BJ (cell line): Measurements from ENCODE around the gene CFAP97D2. TPM values are rescaled to one million over a fixed set of nuclear protein-coding genes. Genes with fewer than 3 reads are reported as not detected.
A peak's percentile ranks its signal among the peaks of the same experiment; 100 is the strongest.
"Not testable (repeated sequence)": the region's sequence is repeated elsewhere in the genome, so short reads cannot be mapped to it uniquely, and the experiment has no call there.

Experiments
- CTCF ChIA-PET: fragments of 350-600 bp; formaldehyde crosslinking; extraction: SDS; loops from one replicate; lab custom pipeline; 2021; ENCODE audit warnings: antibody characterized with exemption, inconsistent platforms; lab: Yijun Ruan, JAX
- POLR2A ChIA-PET: fragments of 300-600 bp; sonication (Branson Sonifier 250); formaldehyde crosslinking; extraction: SDS; loops from one replicate; lab custom pipeline; 2021; ENCODE audit warnings: antibody characterized with exemption; lab: Charles Lee
- DNase-seq: peaks from one replicate; pipeline ENCODE4 v3.0.0-alpha.2; 2011; ENCODE audit warnings: low read depth
- H3K27me3 ChIP-seq: 2 replicates; pipeline ENCODE4 v1.6.0; 2011; ENCODE audit warnings: low read length; ENCODE audit not compliant: control insufficient read depth, insufficient read depth
- H3K36me3 ChIP-seq: 2 replicates; pipeline ENCODE4 v1.5.1; 2011; ENCODE audit warnings: low read length; ENCODE audit not compliant: control insufficient read depth, insufficient read depth
- H3K4me3 ChIP-seq: 2 replicates; pipeline ENCODE4 v1.5.1; 2011; ENCODE audit warnings: low read depth, mild to moderate bottlenecking, control low read depth, low read length
- polyA plus RNA-seq: library from polyadenylated mRNA; depleted of rRNA; stranded (reverse); fragments of >200 nt; gene quantifications from 2 replicates; pipeline ENCODE4 v1.2.3, GENCODE V29; 2011
- TF ChIP-seq, protein P1 (sequence below): IDR thresholded peaks from 2 replicates; pipeline ENCODE4 v1.5.1; 2011; ENCODE audit warnings: low read depth, mild to moderate bottlenecking, control low read depth, inconsistent platforms, low read length, moderate library complexity; ENCODE audit not compliant: insufficient read depth

Gene CFAP97D2
- polyA plus RNA-seq, 1 experiment = not detected

DNA sequence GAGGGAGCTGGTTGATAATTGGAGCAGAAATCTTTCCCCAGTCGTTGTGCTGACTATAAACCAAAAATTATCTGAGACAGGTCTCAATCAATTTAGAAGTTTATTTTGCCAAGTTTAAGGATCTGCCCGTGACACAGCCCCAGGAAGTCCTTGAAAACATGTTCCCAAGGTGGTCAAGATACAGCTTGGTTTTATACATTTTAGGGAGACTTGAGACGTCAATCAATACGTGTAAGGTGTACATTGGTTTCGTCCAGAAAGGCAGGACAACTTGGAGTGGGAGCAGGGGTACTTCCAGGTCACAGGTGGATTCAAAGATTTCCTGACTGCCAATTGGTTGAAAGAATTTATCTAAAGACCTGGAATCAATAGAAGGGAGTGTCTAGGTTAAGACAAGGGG lies 17.6 kb downstream of the CFAP97D2 start:
- Histone ChIP-seq H3K27me3 (peaks cover 20% of the 10 kb centered on the region), H3K36me3 (no peaks in the 10 kb centered on the region), H3K4me3 (no peak overlapping the region)
- CTCF ChIA-PET = interaction anchor here (0.5 kb wide), 1 partner anchor 547 kb away, joined by 3 read pairs; no protein-coding TSS in a partner anchor
- no peak for DNase-seq
- TF ChIP-seq, protein P1, sequence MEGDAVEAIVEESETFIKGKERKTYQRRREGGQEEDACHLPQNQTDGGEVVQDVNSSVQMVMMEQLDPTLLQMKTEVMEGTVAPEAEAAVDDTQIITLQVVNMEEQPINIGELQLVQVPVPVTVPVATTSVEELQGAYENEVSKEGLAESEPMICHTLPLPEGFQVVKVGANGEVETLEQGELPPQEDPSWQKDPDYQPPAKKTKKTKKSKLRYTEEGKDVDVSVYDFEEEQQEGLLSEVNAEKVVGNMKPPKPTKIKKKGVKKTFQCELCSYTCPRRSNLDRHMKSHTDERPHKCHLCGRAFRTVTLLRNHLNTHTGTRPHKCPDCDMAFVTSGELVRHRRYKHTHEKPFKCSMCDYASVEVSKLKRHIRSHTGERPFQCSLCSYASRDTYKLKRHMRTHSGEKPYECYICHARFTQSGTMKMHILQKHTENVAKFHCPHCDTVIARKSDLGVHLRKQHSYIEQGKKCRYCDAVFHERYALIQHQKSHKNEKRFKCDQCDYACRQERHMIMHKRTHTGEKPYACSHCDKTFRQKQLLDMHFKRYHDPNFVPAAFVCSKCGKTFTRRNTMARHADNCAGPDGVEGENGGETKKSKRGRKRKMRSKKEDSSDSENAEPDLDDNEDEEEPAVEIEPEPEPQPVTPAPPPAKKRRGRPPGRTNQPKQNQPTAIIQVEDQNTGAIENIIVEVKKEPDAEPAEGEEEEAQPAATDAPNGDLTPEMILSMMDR = no peak
- POLR2A ChIA-PET = no interaction called here

DNA sequence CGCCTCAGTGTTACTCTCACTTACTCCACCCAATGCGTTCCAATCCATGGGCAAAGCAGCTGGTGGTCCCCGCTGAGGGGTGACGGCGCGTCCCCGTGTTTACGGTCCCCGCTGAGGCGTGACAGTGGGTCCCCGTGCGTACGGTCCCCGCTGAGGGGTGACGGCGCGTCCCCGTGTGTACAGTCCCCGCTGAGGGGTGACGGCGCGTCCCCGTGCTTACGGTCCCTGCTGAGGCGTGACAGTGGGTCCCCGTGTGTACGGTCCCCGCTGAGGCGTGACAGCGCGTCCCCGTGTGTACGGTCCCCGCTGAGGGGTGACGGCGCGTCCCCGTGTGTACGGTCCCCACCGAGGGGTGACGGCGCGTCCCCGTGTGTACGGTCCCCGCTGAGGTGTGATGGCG lies 19.5 kb downstream of the CFAP97D2 start:
- no peak for DNase-seq
- ChIA-PET CTCF (no interaction called here), POLR2A (no interaction called here)
- no peak overlapping the region for H3K4me3 ChIP-seq
- no peaks in the 10 kb centered on the region for H3K36me3 ChIP-seq
- peaks cover 20% of the 10 kb centered on the region for H3K27me3 ChIP-seq
- TF ChIP-seq, protein P1 = no peak

DNA sequence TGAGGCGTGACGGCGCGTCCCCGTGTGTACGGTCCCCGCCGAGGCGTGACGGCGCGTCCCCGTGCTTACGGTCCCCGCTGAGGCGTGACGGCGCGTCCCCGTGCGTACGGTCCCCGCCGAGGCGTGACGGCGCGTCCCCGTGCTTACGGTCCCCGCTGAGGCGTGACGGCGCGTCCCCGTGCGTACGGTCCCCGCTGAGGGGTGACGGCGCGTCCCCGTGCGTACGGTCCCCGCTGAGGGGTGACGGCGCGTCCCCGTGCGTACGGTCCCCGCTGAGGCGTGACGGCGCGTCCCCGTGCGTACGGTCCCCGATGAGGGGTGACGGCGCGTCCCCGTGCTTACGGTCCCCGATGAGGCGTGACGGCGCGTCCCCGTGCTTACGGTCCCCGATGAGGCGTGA lies 20.5 kb downstream of the CFAP97D2 start:
- H3K4me3 ChIP-seq, DNase-seq, POLR2A ChIA-PET, H3K36me3 ChIP-seq: not testable (repeated sequence)
- CTCF ChIA-PET = interaction anchor here (1.4 kb wide), 1 partner anchor 14 kb away, joined by 3 read pairs; no protein-coding TSS in a partner anchor
- H3K27me3 ChIP-seq = peaks cover 23% of the 10 kb centered on the region

DNA sequence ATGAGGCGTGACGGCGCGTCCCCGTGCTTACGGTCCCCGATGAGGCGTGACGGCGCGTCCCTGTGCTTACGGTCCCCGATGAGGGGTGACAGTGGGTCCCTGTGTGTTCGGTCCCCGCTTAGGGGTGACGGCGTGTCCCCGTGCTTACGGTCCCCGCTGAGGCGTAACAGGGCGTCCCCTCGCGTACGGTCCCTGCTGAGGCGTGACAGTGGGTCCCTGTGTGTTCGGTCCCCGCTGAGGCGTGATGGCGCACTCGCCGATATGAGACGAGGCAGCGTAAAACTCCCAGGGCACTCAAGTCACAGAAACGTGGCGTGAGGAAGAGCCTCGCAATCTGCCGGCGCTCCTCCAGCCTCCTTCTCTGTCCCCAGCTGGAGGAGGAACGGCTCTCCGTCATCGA lies 20.9 kb downstream of the CFAP97D2 start:
- ChIA-PET CTCF (interaction anchor here (1.4 kb wide), 1 partner anchor 14 kb away, joined by 3 read pairs; no protein-coding TSS in a partner anchor), POLR2A (no interaction called here)
- Histone ChIP-seq H3K36me3 (no peaks in the 10 kb centered on the region), H3K4me3 (peak overlapping the region; percentile 21), H3K27me3 (peaks cover 21% of the 10 kb centered on the region)
- TF ChIP-seq, protein P1 = no peak
- DNase-seq = no peak

DNA sequence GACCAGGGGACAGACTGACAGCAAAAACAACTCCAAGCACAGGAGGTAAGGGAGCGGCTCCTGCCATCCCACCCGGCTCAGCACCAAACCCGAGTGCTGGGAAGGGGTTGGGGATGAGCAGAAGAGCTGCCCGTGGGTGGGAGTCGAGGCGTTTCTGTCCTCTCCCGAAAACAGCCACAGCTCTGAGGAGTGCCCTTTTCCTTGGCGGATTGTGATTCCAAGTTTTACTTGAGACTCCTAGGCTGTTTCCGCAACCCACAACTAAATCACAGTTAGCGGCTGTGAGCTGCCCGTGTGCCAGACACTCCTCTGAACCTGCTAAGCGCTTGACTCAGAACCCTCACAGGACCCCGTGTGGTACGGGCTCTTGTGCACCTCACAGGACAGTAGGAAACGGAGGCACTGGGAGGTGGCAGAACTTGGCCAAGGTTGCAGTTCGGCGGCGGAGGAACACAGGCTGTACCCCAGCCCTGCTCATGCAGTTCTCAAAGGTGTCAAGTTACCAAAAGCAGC lies 21.4 kb downstream of the CFAP97D2 start:
- ChIA-PET POLR2A (no interaction called here), CTCF (interaction anchor here (1.4 kb wide), 1 partner anchor 15 kb away, joined by 3 read pairs; no protein-coding TSS in a partner anchor)
- Histone ChIP-seq H3K27me3 (peaks cover 20% of the 10 kb centered on the region), H3K36me3 (no peaks in the 10 kb centered on the region), H3K4me3 (peak overlapping the region; percentile 21)
- TF ChIP-seq, protein P1 = no peak
- DNase-seq = no peak
